Right kidney (tissue), 9 donors: ENCODE measurements around the gene FRG2.
A peak's percentile ranks its signal among the peaks of the same experiment; 100 is the strongest.
"Not testable (repeated sequence)": the region's sequence is repeated elsewhere in the genome, so short reads cannot be mapped to it uniquely, and the experiment has no call there.

Experiments used
- DNase-seq: peaks from one replicate; pipeline ENCODE4 v3.0.0-alpha.2; 2016
- long read RNA-seq, 8 donors: transcript quantifications; one replicate each; lab custom pipeline, GENCODE V29; 2026

Gene FRG2
- long read RNA-seq, donor 1, result 0 reads
- long read RNA-seq, donor 2, result 0 reads
- long read RNA-seq, donor 3, result 0 reads
- long read RNA-seq, donor 4, result 0 reads
- long read RNA-seq, donor 5, result 0 reads
- long read RNA-seq, donor 6, result 0 reads
- long read RNA-seq, donor 7, result 0 reads
- long read RNA-seq, donor 8, result 0 reads

- DNase-seq, result not testable (repeated sequence)
Measured at GRCh38 chr4:190027156-190027555, at the start of gene FRG2. Gene FRG2, minus strand, starts transcription at chr4:190027256. Its CDS starts 52 bp downstream, at chr4:190027204.

- DNase-seq, result not testable (repeated sequence)
Measured at GRCh38 chr4:190068351-190068750, 41.3 kb upstream of the FRG2 start.

GRCh38 chr4:190064805-190065204, 37.7 kb upstream of the FRG2 start:
- not testable (repeated sequence) for DNase-seq

DNA sequence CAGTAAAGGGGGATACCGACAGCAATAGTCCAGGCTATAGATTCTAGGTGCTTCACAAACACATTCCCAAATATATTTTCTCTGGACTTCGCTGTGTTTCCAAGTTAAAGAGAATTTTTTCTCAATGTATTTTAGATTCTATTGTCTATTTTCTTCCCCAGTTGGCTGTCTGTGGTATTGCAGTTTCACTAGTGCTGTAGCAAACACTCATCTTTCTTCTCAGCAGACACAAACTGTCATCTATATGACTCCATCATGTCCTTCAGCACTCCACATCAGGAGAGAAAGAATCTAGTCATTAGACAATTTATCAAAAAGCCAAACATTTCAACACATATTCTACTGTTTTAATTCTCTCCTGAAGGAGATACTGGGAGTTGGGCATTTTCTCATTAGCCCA, 37.3 kb upstream of the FRG2 start, which contains the start of gene DBET:
Gene DBET, plus strand, starts transcription at position 161 of the 400 bp plus-strand sequence.
- DNase-seq, result not testable (repeated sequence)

- not testable (repeated sequence) for DNase-seq
Measured at GRCh38 chr4:190058997-190059396, 31.9 kb upstream of the FRG2 start.

DNA sequence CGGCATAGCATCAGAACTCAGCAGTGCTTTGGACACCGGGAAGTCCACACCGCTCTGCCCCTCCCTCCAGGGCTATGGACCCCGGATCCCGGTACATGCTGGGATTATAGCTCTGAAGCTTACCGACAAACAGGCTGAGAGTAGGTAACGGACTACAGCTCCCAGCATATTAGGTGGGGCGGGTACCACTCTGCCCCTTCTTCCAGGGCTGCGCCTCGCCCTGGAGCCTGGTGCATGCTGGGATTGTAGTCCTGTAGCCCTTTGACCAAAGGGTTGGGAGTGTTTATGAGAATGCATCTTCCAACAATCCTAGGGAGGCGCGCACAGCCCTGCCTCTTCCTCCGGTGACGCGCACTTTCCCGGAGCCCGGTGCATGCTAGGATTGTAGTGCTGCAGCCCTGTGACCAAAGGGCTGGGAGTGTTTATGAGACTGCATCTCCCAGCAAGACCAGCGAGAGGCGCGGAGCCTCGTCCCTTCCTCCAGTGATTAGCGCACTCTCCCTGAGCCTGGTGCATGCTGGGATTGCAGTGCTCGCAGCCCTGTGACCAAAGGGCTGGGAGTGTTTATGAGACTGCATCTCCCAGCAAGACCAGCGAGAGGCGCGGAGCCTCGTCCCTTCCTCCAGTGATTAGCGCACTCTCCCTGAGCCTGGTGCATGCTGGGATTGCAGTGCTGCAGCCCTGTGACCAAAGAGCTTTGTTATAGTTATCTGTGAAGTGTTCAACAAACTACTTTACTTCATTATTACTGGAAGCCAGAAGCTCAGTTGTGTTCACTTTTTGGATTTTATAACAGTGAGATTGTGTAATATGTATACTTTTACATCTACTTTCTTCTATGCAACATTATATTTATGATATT, 22.6 kb upstream of the FRG2 start:
- not testable (repeated sequence) for DNase-seq

DNA sequence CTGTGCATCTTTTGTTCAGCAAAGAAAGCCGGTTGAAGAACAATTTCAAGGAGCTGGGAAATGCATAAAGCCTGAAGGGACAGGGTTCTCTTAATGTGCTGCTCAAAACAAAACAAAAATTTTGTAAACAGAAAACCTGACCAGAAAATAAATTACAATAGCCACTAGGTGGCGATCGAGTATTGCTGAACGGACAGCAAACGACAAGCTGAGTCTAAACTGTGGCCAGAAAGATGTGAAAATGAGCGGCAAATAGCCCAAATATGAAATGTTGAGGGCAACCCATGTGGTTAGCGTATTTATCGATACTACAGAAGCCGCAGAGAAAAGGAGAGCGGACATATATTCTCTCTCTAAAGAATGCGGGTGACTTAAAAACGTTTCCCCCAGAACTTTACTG, 20.6 kb upstream of the FRG2 start:
- DNase-seq, result not testable (repeated sequence)

DNA sequence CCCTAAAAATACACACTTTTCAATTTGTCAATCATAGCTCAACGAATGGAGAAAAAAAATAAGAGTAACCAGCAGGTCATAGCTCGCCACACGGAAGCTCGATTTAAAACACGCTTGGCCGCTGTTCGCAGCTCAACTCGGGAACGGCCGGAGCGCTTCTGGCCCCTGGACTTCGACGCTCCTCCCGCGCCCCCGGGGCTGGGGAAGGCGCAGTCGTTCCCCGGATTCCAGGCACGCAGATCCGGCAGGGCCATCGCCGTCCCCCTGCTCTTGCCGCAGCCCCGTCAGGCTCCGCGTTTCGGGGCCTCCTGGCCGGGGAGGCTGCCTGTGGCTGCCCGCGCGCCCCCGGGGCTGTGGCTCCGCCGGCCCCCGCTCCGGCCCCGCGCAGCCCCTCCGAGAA, 13.8 kb upstream of the FRG2 start:
- DNase-seq, result not testable (repeated sequence)

GRCh38 chr4:190037704-190038388, 10.8 kb upstream of the FRG2 start:
- DNase-seq, result not testable (repeated sequence)

GRCh38 chr4:190031264-190031663, 4.2 kb upstream of the FRG2 start:
- DNase-seq, result not testable (repeated sequence)

DNA sequence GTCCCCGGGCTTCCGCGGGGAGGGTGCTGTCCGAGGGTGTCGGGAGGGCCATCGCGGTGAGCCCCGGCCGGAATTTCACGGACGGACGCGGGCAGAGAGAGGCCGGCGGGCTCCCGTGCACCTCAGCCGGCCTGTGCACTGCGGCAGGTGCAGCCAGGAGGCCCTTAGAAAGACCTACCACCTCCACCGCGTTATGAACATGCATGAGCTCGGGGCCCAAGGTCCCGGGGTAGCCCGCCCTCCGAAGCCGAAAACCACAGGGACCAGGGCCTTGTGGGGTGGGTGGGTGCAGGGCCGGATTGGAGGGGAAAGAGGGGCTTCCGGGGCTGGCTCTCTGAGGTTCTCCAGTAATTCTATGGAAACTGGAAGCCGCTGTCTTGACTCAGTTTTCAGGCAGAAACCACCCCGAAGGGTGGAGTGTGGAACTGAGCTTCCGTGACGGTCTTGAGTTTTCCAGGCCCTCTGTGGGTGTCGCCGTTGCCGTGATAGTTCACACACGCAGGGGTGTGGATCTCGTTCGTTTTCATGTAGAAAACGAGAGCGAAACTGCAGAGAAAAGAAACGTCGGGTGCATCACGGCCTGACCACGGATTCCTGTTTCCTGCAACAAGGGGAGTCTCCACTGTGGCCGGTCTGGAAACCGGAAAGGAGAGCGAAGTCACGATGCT, 4.3 kb downstream of the FRG2 start:
- DNase-seq, result peak; percentile 44

DNA sequence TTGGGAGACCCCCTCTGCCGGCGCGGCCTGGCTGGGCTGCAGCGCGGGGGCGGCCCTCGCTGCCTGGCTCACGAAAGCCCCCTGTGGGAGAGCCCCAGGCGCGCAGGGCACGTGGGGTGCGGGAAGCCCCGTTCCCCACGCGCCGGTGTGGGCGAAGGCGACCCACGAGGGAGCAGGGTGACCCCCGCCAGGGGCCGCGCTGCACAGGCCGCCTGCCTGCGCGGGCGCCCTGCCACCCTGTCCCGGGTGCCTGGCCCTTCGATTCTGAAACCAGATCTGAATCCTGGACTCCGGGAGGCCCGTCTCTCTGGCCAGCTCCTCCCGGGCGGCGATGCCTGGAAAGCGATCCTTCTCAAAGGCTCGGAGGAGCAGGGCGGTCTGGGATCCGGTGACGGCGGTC, 5.1 kb downstream of the FRG2 start:
- DNase-seq, result not testable (repeated sequence)

GRCh38 chr4:190020790-190021717, 6.0 kb downstream of the FRG2 start:
- DNase-seq, result peak; percentile 77

- DNase-seq, result peak; percentile 31
Measured at GRCh38 chr4:190019859-190020463, 7.1 kb downstream of the FRG2 start.

DNA sequence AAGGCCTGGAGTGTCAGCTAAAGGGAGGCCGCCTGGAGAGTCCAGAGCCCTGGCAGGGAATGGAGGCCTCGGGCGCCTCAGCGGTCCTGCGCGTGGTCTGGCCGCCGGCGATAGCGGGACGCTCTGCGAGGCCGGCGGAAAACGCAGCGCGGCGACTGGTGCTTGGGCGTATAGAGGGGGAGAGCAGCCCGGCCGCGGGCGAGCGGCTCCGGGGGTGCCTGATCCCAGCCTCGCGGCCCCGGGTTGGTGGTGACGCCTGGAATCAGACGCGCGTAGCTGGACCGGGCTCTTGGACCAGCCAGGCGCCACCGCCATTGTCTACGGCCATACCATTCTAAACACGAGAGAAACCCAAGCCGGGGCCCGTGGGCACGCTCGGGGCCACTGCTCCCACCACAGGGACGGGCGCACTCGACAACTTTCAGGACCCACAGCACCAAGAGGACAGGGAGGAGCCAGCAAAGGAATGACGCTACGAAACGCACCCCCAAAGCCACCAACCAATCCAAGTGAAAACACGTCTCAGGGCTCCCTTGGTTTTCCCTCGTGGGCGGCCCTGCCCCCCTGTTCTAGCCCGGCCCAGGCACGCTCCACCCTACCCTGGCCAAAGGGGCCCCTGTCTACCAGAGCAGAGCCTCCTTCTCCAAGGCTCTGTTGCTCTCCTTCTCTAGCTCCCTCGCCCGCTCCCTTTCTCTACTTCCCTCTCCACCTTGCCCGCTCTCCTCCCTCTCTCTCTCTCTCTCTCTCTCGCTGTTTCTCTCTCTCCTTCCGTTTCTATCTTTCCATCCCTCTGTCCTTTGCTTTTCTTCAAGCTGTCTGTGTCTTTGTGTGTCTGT, 7.8 kb downstream of the FRG2 start:
- DNase-seq, result peak; percentile 44

- peak; percentile 57 for DNase-seq
Measured at GRCh38 chr4:190018201-190018920, 8.7 kb downstream of the FRG2 start.

GRCh38 chr4:190017357-190018200, 9.5 kb downstream of the FRG2 start:
- DNase-seq, result peak; percentile 63
